Transverse colon (tissue), 4 donors: ENCODE measurements around the gene ITGB8. TPM values are rescaled to one million over a fixed set of nuclear protein-coding genes. Genes with fewer than 3 reads are reported as not detected.

ENCODE experiments used
- DNase-seq: peaks from one replicate; pipeline ENCODE4 v3.0.0-alpha.2; 2019
- H3K27ac ChIP-seq, 4 donors: fragments of 200-600 bp; sonication (generic); 2 replicates each; pipeline ENCODE4 v1.5.1; 2016 to 2018; ENCODE audit warnings: inconsistent platforms in 4 of 4
- H3K27me3 ChIP-seq: fragments of 200-600 bp; sonication (generic); 2 replicates; pipeline ENCODE4 v1.5.1; 2017; ENCODE audit warnings: inconsistent platforms
- H3K36me3 ChIP-seq, 4 donors: fragments of 200-600 bp; sonication (generic); 2 replicates each; pipeline ENCODE4 v1.5.1; 2017 to 2019; ENCODE audit warnings: inconsistent platforms in 4 of 4
- H3K4me1 ChIP-seq, 4 donors: fragments of 200-600 bp; sonication (generic); 2 replicates each; pipeline ENCODE4 v1.5.1; 2017 to 2020; ENCODE audit warnings: inconsistent platforms in 4 of 4
- H3K4me3 ChIP-seq, 4 donors: fragments of 200-600 bp; sonication (generic); 1 replicate in 1 of 4; 2 replicates in 3 of 4; pipeline versions ENCODE4 v1.5.1 to v1.6.1; 2017 to 2019; ENCODE audit warnings: inconsistent platforms in 4 of 4
- H3K9me3 ChIP-seq, 2 donors: fragments of 200-600 bp; sonication (generic); 2 replicates each; pipeline ENCODE4 v1.5.1; 2017 to 2019; ENCODE audit warnings: inconsistent platforms in 2 of 2
- CTCF ChIP-seq, 5 experiments: fragments of 200-600 bp in 3 of 5; fragments of 450-650 bp in 2 of 5; sonication (generic) in 3 of 5; IDR thresholded peaks; 1 replicate in 2 of 5; 2 replicates in 3 of 5; pipeline ENCODE4 v1.5.1; 2016 to 2017; ENCODE audit warnings: antibody characterized with exemption in 5 of 5, inconsistent platforms in 3 of 5, mild to moderate bottlenecking in 2 of 5, moderate library complexity in 1 of 5
- EP300 ChIP-seq: sonication (generic); formaldehyde crosslinking; IDR thresholded peaks from one replicate; pipeline ENCODE4 v1.6.1; 2017; ENCODE audit warnings: antibody characterized with exemption, low read depth
- POLR2A ChIP-seq: fragments of 450-650 bp; IDR thresholded peaks from one replicate; pipeline ENCODE4 v1.6.1; 2016; ENCODE audit warnings: antibody characterized with exemption, mild to moderate bottlenecking, moderate library complexity
- POLR2AphosphoS5 ChIP-seq, 3 donors: sonication (generic); formaldehyde crosslinking; IDR thresholded peaks; one replicate each; pipeline ENCODE4 v1.6.1; 2016; ENCODE audit warnings: antibody characterized with exemption in 3 of 3
- WGBS, 2 donors: methylation state at CpG; one replicate each; pipeline ENCODE4 v1.1.5; 2018; ENCODE audit warnings: low coverage in 1 of 2; 5-methylcytosine and 5-hydroxymethylcytosine counted together
- in situ Hi-C, 4 donors: fragments of 200-750 bp; cut with MboI; loops; one replicate each; pipeline versions ENCODE4 v1.15.0 to v1.15.1; 2017; ENCODE audit warnings: low sequenced_read_pairs in 3 of 4, low pct_ligation_motif_present in 1 of 4, low pct_unique_long_range_greater_than_20kb in 1 of 4
- intact Hi-C: fragments of 100-400 bp; cut with DNase I; formaldehyde crosslinking; loops from one replicate; pipeline ENCODE4 v1.15.1; 2023; ENCODE audit warnings: low total_unique reads
- total RNA-seq, 4 donors: library from RNA; depleted of rRNA; stranded (reverse); fragments of >200 nt; gene quantifications; one replicate each; pipeline ENCODE4 v1.1.0, GENCODE V29; 2016

The ITGB8 gene
- total RNA-seq, 4 donors from 2014 or later, result 3.0 to 14.0 (median 8.6) TPM

- Histone ChIP-seq H3K36me3 (no peaks in the 10 kb centered on the region), H3K4me1 (no peaks in the 10 kb centered on the region), H3K4me3 (no peak overlapping the region), H3K27ac (no peak overlapping the region), H3K9me3 (no peaks in the 10 kb centered on the region), H3K27me3 (no peaks in the 10 kb centered on the region)
- 50 to 72% methylated on average over 2 to 3 of the region's 3 CpGs for WGBS, 2 donors
- in situ Hi-C loops, result no loop called here
- TF ChIP-seq CTCF (IDR thresholded peaks at IDR 0.05) (no peak), POLR2A (no peak), POLR2AphosphoS5 (IDR thresholded peaks at IDR 0.05) (no peak), EP300 (no peak)
- intact Hi-C loops, result no loop called here
- no peak for DNase-seq
Measured at GRCh38 chr7:20449176-20449575, 118.5 kb downstream of the ITGB8 start.

GRCh38 chr7:20450536-20450935, 119.8 kb downstream of the ITGB8 start:
- intact Hi-C loops (no loop called here), in situ Hi-C loops (no loop called here)
- WGBS, 2 donors, result 87 to 93% methylated on average over 2 of the region's 2 CpGs
- TF ChIP-seq POLR2AphosphoS5 (IDR thresholded peaks at IDR 0.05) (no peak), CTCF (IDR thresholded peaks at IDR 0.05) (no peak), POLR2A (no peak), EP300 (no peak)
- no peaks in the 10 kb centered on the region for H3K4me1 ChIP-seq
- H3K27ac ChIP-seq, result no peak overlapping the region
- no peak for DNase-seq
- no peaks in the 10 kb centered on the region for H3K36me3 ChIP-seq
- no peaks in the 10 kb centered on the region for H3K27me3 ChIP-seq
- no peak overlapping the region for H3K4me3 ChIP-seq
- no peaks in the 10 kb centered on the region for H3K9me3 ChIP-seq

- no peak overlapping the region for H3K27ac ChIP-seq
- no peaks in the 10 kb centered on the region for H3K9me3 ChIP-seq
- in situ Hi-C loops (no loop called here), intact Hi-C loops (no loop called here)
- no peaks in the 10 kb centered on the region for H3K36me3 ChIP-seq
- WGBS, 2 donors, result 80 to 85% methylated on average over 1 to 4 of the region's 4 CpGs
- H3K4me3 ChIP-seq, result no peak overlapping the region
- no peaks in the 10 kb centered on the region for H3K4me1 ChIP-seq
- TF ChIP-seq POLR2AphosphoS5 (IDR thresholded peaks at IDR 0.05), result no peak
- TF ChIP-seq POLR2A, result no peak
- TF ChIP-seq EP300, result no peak
- no peak for DNase-seq
- H3K27me3 ChIP-seq, result no peaks in the 10 kb centered on the region
Measured at GRCh38 chr7:20454202-20454601, 123.5 kb downstream of the ITGB8 start.

GRCh38 chr7:20456701-20457100, 126.0 kb downstream of the ITGB8 start:
- DNase-seq, result no peak
- in situ Hi-C loops (no loop called here), intact Hi-C loops (no loop called here)
- no peaks in the 10 kb centered on the region for H3K27me3 ChIP-seq
- H3K36me3 ChIP-seq, result no peaks in the 10 kb centered on the region
- H3K9me3 ChIP-seq, result no peaks in the 10 kb centered on the region
- no peak overlapping the region for H3K27ac ChIP-seq
- H3K4me1 ChIP-seq, result no peaks in the 10 kb centered on the region
- TF ChIP-seq POLR2A (no peak), EP300 (no peak), CTCF (IDR thresholded peaks at IDR 0.05) (no peak), POLR2AphosphoS5 (IDR thresholded peaks at IDR 0.05) (no peak)
- no peak overlapping the region for H3K4me3 ChIP-seq

GRCh38 chr7:20458521-20458920, 127.8 kb downstream of the ITGB8 start:
- Histone ChIP-seq H3K27me3 (no peaks in the 10 kb centered on the region), H3K27ac (no peak overlapping the region), H3K4me3 (no peak overlapping the region), H3K9me3 (no peaks in the 10 kb centered on the region), H3K4me1 (no peaks in the 10 kb centered on the region), H3K36me3 (no peaks in the 10 kb centered on the region)
- TF ChIP-seq POLR2A, result no peak
- TF ChIP-seq CTCF (IDR thresholded peaks at IDR 0.05), result no peak
- no peak for TF ChIP-seq EP300
- TF ChIP-seq POLR2AphosphoS5 (IDR thresholded peaks at IDR 0.05), result no peak
- 11 to 43% methylated on average over 1 of the region's 1 CpG for WGBS, 2 donors
- in situ Hi-C loops, result no loop called here
- intact Hi-C loops, result no loop called here
- no peak for DNase-seq
